D721Med (cell line): Measurements from ENCODE around the gene RCC2.

ENCODE experiments used
- DNase-seq: peaks from one replicate; pipeline ENCODE4 v3.0.0; 2011; ENCODE audit warnings: low spot score; ENCODE audit not compliant: insufficient read length
- FAIRE-seq: peaks from 2 replicates; lab custom pipeline; 2011; peaks lifted over from hg19 to GRCh38; lab: Jason Lieb, UNC
- CTCF ChIP-seq: IDR thresholded peaks from 2 replicates; pipeline ENCODE4 v1.5.1; 2012; ENCODE audit warnings: mild to moderate bottlenecking, control low read depth; ENCODE audit not compliant: insufficient read depth; ENCODE audit errors: missing control alignments

RCC2 gene

DNA sequence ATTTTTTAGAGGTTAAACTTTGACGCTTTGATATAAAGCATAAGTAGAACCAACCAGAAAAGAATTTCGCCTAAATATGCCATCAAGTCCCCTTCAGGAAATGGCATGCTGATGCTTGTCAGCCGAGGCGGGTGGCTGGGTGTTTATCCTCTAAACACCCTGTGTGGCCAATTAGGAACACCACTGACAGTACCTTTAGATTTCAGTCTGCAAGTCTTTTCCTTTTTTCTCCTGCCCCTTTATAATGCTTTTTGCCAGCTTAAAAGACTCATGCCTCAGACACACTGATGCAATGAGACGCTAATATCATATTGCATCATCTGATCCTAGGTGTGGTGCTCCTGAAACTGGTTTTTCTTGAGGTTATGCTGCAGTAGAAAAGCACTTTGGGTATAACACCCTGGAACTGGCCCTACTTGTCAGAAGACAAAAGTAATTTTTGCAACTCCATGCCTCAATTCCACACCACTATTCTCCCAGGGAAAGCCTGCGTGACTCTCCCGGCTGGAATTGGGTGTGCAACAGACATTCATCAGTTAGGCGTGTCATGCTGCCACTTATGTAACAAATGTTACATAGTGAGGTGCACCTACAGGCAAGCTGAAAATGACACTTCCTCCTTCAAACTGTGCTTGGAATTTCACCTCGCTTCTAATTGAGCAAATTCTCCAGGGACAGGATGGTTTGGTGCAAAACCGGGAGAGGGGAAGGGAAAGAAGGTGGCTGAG lies 2.0 kb upstream of the RCC2 start:
- TF ChIP-seq CTCF: no peak
- FAIRE-seq (no peak), DNase-seq (no peak)

DNA sequence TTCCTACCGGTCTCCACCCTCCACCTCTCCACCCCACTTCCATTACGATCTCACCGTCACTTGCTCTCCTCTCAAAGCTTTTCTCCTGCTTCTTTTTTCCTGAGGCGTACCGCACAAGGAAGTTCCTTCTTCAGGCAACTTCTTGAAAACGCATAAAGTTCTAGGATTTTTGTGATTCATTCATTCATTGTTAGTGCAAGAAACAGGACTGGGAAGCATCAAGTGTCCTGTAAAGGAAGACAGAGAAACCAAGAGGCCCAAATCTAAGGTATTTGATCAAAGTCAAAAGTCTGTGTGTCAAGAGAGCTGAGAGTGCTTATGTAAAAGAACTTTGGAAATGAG lies 1.3 kb upstream of the RCC2 start:
- DNase-seq: no peak
- no peak for FAIRE-seq
- no peak for TF ChIP-seq CTCF

- DNase-seq: no peak
- TF ChIP-seq CTCF: no peak
- no peak for FAIRE-seq
Observed at GRCh38 chr1:17440074-17440826, 773 bp upstream of the RCC2 start.

- no peak for TF ChIP-seq CTCF
- no peak for FAIRE-seq
- no peak for DNase-seq
Observed at GRCh38 chr1:17438318-17439249, 893 bp downstream of the RCC2 start.

DNA sequence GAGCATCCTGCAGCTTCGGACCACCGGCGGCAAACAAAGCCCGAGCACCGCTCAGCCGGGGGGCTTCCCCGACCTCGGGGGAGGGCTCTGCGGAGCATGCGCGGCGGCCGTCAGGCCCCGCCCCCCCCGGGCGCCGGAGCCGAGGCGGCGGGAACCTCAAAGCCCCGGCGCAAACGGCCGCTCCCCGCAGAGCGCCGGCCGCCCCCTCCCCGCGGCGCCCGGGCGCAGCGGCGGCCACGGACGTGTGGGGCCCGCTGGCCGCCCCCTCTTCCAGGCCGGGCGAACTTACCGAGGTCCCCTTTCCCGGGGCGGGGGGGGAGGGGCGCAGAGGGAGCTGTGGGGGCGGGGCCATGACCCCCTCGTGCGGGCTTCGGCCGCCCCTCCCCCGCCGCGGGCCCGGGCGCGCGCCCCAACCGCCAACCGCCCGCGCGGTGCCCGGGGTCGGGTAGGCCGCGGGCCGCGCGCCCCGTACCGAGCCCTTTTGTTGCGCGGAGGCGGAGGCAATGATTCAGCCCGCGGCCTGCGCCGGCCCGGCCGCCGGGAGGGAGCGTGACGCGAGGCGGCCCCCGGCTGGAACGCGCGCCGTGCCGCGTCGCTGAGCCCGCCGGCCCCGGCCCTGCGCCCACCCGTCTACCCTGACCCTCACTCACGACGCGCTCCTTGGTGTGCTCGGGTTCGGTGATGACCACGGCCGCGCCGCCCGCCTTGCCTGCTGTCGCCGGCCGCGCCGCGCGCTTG lies 1.7 kb downstream of the RCC2 start:
- FAIRE-seq (no peak), DNase-seq (no peak)
- no peak for TF ChIP-seq CTCF

DNA sequence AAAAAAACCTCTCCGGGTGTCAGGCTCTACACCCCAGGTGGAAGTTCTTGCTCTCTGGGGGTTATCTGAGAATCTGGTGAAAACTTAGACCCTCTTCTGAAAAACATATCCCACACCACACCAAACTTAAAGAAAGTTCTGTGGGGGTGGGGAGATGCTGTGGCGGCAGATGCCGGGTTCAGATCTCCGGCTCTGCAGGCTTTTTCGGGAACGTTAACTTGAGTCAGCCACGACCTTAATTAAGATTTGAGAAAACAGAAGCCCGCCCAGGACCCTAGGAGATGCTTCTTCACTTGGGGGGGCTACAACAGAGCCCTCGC lies 2.3 kb downstream of the RCC2 start:
- no peak for TF ChIP-seq CTCF
- FAIRE-seq (no peak), DNase-seq (no peak)
